CD14-positive monocyte (primary cell): ENCODE data around the gene TMEM92. TPM values are rescaled to one million over a fixed set of nuclear protein-coding genes. Genes with fewer than 3 reads are reported as not detected.

Experiments used
- DNase-seq, 3 donors: peaks; one replicate each; pipeline ENCODE4 v3.0.0-alpha.2; 2011 to 2022
- H2AFZ ChIP-seq: 2 replicates; pipeline ENCODE4 v1.6.0; 2012; ENCODE audit warnings: mild to moderate bottlenecking, low read depth, low read length, inconsistent platforms; ENCODE audit not compliant: insufficient read depth, poor library complexity, severe bottlenecking
- H3K27ac ChIP-seq, 2 donors: 1 replicate in 1 of 2; 2 replicates in 1 of 2; pipeline ENCODE4 v1.5.1; 2012 to 2013; ENCODE audit warnings: low read length in 2 of 2, control low read depth in 1 of 2, inconsistent platforms in 1 of 2, low read depth in 1 of 2, mild to moderate bottlenecking in 1 of 2
- H3K27me3 ChIP-seq, 2 donors: one replicate each; pipeline versions ENCODE4 v1.6.0 to v1.6.1; 2011 to 2013; ENCODE audit warnings: low read length in 2 of 2; ENCODE audit not compliant: control insufficient read depth in 2 of 2, insufficient read depth in 2 of 2
- H3K36me3 ChIP-seq, 2 donors: replicated peaks in 1 of 2; 1 replicate in 1 of 2; 2 replicates in 1 of 2; pipeline versions ENCODE4 v1.5.1 to v1.6.1; 2012 to 2013; ENCODE audit warnings: low read length in 2 of 2, control low read depth in 1 of 2, inconsistent platforms in 1 of 2, mild to moderate bottlenecking in 1 of 2; ENCODE audit not compliant: insufficient read depth in 2 of 2, control insufficient read depth in 1 of 2
- H3K4me1 ChIP-seq, 2 donors: 1 replicate in 1 of 2; 2 replicates in 1 of 2; pipeline versions ENCODE4 v1.5.1 to v1.6.1; 2012 to 2013; ENCODE audit warnings: low read length in 2 of 2, control low read depth in 1 of 2, inconsistent platforms in 1 of 2, mild to moderate bottlenecking in 1 of 2, moderate library complexity in 1 of 2; ENCODE audit not compliant: insufficient read depth in 2 of 2, control insufficient read depth in 1 of 2
- H3K4me2 ChIP-seq: replicated peaks from 2 replicates; pipeline ENCODE3; 2012; ENCODE audit warnings: low read length, moderate library complexity, mild to moderate bottlenecking; ENCODE audit not compliant: poor library complexity, severe bottlenecking; ENCODE audit errors: extremely low read depth
- H3K4me3 ChIP-seq, 3 experiments: fragments of 200-600 bp in 1 of 3; sonication (generic) in 1 of 3; replicated peaks in 1 of 3; 1 replicate in 2 of 3; 2 replicates in 1 of 3; pipeline ENCODE4 v1.5.1; 2011 to 2013; ENCODE audit warnings: low read length in 3 of 3, mild to moderate bottlenecking in 3 of 3, control low read depth in 2 of 3, low read depth in 2 of 3, inconsistent platforms in 1 of 3, moderate library complexity in 1 of 3
- H3K79me2 ChIP-seq: 2 replicates; pipeline ENCODE4 v1.6.0; 2012; ENCODE audit warnings: mild to moderate bottlenecking, control low read depth, inconsistent platforms, low read length, moderate library complexity; ENCODE audit not compliant: insufficient read depth
- H3K9ac ChIP-seq: 2 replicates; pipeline ENCODE4 v1.6.0; 2017; ENCODE audit warnings: low read length, mild to moderate bottlenecking; ENCODE audit not compliant: insufficient read depth, poor library complexity, severe bottlenecking
- H3K9me3 ChIP-seq, 2 donors: replicated peaks in 1 of 2; 1 replicate in 1 of 2; 2 replicates in 1 of 2; pipeline versions ENCODE4 v1.5.1 to v1.6.1; 2012 to 2013; ENCODE audit warnings: low read length in 2 of 2, control low read depth in 1 of 2; ENCODE audit not compliant: control insufficient read depth in 1 of 2, insufficient read depth in 1 of 2
- H4K20me1 ChIP-seq: 2 replicates; pipeline ENCODE4 v1.6.0; 2012; ENCODE audit warnings: mild to moderate bottlenecking, low read length, control low read depth, moderate library complexity; ENCODE audit not compliant: insufficient read depth
- H3K27ac Mint-ChIP-seq, 7 donors: one replicate each; pipeline ENCODE4 v1.8.0; 2020; ENCODE audit warnings: mild to moderate bottlenecking in 7 of 7, mixed read lengths in 7 of 7, moderate library complexity in 6 of 7, inconsistent platforms in 2 of 7
- H3K27me3 Mint-ChIP-seq, 3 donors: one replicate each; pipeline ENCODE4 v1.8.0; 2021 to 2022; ENCODE audit warnings: low read depth in 3 of 3, mild to moderate bottlenecking in 3 of 3, mixed read lengths in 3 of 3, moderate library complexity in 3 of 3, inconsistent platforms in 1 of 3
- H3K36me3 Mint-ChIP-seq, 2 donors: one replicate each; pipeline ENCODE4 v1.8.0; 2020; ENCODE audit warnings: mixed read lengths in 2 of 2, inconsistent platforms in 1 of 2, mild to moderate bottlenecking in 1 of 2
- H3K4me1 Mint-ChIP-seq: one replicate; pipeline ENCODE4 v1.8.0; 2020; ENCODE audit warnings: mild to moderate bottlenecking, mixed read lengths
- H3K4me3 Mint-ChIP-seq, 2 donors: one replicate each; pipeline ENCODE4 v1.8.0; 2020; ENCODE audit warnings: mild to moderate bottlenecking in 2 of 2, mixed read lengths in 2 of 2, moderate library complexity in 1 of 2
- H3K9me3 Mint-ChIP-seq, 7 donors: one replicate each; pipeline ENCODE4 v1.8.0; 2020 to 2022; ENCODE audit warnings: mixed read lengths in 7 of 7, mild to moderate bottlenecking in 6 of 7, moderate library complexity in 6 of 7, inconsistent platforms in 2 of 7
- WGBS: methylation state at CpG from one replicate; pipeline ENCODE4 v1.1.5; 2013; ENCODE audit warnings: missing lambda C conversion rate; ENCODE audit not compliant: insufficient coverage; 5-methylcytosine and 5-hydroxymethylcytosine counted together
- intact Hi-C, 2 donors: fragments of 100-400 bp; cut with micrococcal nuclease; formaldehyde crosslinking; loops; one replicate each; pipeline versions ENCODE4 v1.15.0 to v1.15.1; 2023
- polyA plus RNA-seq, 3 donors: library from polyadenylated mRNA; depleted of rRNA in 1 of 3; unstranded in 2 of 3; stranded (reverse) in 1 of 3; fragments of 300-500 nt in 2 of 3; fragments of >200 nt in 1 of 3; fragmentation: Illumina TruSeq in 2 of 3; gene quantifications; 1 replicate in 2 of 3; 2 replicates in 1 of 3; pipeline ENCODE4 v1.2.3, GENCODE V29; 2012 to 2021
- TF ChIP-seq, protein P1 (sequence below): fragments of 200-600 bp; IDR thresholded peaks from one replicate; pipeline ENCODE4 v1.8.0; 2022; ENCODE audit warnings: antibody characterized with exemption, mild to moderate bottlenecking

The TMEM92 gene
- polyA plus RNA-seq, 3 donors, result not detected

DNA sequence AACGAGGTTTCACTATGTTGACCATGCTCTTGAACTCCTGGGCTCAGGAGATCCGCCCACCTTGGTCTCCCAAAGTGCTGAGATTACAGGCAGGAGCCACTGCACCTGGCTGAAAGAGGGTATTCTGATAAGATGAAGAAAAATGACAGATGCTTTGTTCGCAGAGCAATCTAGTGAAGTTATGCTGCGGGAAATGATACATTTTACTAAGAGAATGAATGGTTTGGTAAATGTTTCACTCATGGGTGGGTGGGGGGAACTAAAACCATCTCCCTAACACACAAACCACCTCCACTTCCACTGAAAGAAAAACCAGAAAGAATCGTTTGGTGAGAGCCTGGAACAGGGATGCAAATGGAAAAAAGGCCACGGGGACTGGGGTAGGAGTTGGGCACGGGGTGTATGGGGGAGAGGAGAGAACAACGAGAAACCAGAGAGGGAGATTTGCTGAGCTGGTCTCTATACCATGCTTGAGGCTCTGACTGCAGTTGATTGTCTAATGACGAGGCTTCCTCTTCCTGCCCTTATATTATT is 52.6 kb downstream of the TMEM92 start:
- no peak overlapping the region for H3K4me2 ChIP-seq
- no peaks in the 10 kb centered on the region for H3K36me3 ChIP-seq
- no peak overlapping the region for H3K4me3 ChIP-seq
- Mint-ChIP-seq H3K4me3 (no peak overlapping the region), H3K4me1 (peaks cover 6% of the 10 kb centered on the region), H3K9me3 (no peaks in the 10 kb centered on the region), H3K27me3 (peaks cover 0 to 3% (median 2%) of the 10 kb centered on the region in 3 donors), H3K27ac (no peak overlapping the region), H3K36me3 (no peaks in the 10 kb centered on the region)
- no peak overlapping the region for H2AFZ ChIP-seq
- no peaks in the 10 kb centered on the region for H4K20me1 ChIP-seq
- no peaks in the 10 kb centered on the region for H3K27me3 ChIP-seq
- no peaks in the 10 kb centered on the region for H3K79me2 ChIP-seq
- no peak overlapping the region for H3K9ac ChIP-seq
- TF ChIP-seq, protein P1, sequence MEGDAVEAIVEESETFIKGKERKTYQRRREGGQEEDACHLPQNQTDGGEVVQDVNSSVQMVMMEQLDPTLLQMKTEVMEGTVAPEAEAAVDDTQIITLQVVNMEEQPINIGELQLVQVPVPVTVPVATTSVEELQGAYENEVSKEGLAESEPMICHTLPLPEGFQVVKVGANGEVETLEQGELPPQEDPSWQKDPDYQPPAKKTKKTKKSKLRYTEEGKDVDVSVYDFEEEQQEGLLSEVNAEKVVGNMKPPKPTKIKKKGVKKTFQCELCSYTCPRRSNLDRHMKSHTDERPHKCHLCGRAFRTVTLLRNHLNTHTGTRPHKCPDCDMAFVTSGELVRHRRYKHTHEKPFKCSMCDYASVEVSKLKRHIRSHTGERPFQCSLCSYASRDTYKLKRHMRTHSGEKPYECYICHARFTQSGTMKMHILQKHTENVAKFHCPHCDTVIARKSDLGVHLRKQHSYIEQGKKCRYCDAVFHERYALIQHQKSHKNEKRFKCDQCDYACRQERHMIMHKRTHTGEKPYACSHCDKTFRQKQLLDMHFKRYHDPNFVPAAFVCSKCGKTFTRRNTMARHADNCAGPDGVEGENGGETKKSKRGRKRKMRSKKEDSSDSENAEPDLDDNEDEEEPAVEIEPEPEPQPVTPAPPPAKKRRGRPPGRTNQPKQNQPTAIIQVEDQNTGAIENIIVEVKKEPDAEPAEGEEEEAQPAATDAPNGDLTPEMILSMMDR, result no peak
- 100% methylated on average over 2 of the region's 9 CpGs for WGBS
- no peak for DNase-seq
- intact Hi-C loops, result no loop called here
- no peaks in the 10 kb centered on the region for H3K9me3 ChIP-seq
- no peak overlapping the region for H3K27ac ChIP-seq
- H3K4me1 ChIP-seq, result no peaks in the 10 kb centered on the region

DNA sequence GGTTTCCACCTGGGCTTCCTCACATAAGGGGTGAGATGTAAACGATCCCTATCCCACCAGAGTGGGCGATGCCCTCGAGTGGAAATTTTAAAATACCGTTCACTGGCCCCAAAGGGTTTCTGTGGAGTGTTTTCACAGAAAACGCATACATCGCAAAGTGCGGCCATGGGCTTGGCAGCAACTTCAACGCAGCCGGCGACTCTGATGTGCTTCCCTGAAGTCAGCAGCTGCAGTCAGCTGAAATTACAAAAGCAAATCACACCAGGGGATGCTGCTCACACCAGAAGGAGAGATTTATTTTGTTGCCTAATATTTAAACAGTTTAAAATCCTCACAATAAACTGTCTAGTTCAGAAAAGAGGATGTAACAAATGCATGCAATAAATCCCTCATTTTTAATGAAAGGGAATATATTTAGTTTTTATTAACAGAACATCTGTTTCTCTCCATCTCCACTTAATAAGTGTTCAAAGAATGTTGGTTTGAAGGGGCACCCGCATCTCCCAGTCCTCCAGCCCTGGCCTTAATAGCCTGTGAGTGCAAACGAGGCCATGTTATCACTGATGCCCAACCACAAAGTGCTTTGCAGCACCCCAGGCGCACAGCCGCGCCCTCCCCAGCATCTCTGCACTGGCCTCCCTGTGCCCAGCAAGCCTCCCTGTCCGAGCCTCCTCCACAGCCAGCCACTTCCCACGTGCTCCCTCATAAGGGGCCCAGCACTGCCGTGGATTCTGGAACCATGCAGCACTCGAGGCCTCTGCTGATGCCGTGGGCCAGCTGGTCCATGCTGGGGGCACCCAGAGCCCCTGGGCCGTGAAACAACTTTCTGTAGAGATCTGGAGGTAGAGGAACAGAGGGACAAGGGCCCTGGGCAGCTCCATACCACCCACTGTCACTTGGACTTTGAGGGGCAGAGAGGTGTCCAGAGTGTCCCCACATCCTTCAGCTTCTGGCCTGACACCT is 54.4 kb downstream of the TMEM92 start:
- Histone ChIP-seq H3K27me3 (no peaks in the 10 kb centered on the region), H3K4me1 (peaks cover 6 to 9% of the 10 kb centered on the region in 2 donors), H3K9me3 (no peaks in the 10 kb centered on the region), H3K27ac (no peak overlapping the region), H2AFZ (no peak overlapping the region), H4K20me1 (no peaks in the 10 kb centered on the region), H3K4me3 (no peak overlapping the region), H3K79me2 (no peaks in the 10 kb centered on the region), H3K4me2 (no peak overlapping the region), H3K36me3 (no peaks in the 10 kb centered on the region), H3K9ac (no peak overlapping the region)
- DNase-seq, result no peak
- no peaks in the 10 kb centered on the region for H3K9me3 Mint-ChIP-seq
- TF ChIP-seq, protein P1, result no peak
- peaks cover 16% of the 10 kb centered on the region for H3K4me1 Mint-ChIP-seq
- WGBS, result 87% methylated on average over 17 of the region's 21 CpGs
- peaks cover 2 to 5% (median 3%) of the 10 kb centered on the region in 3 donors for H3K27me3 Mint-ChIP-seq
- no peak overlapping the region for H3K27ac Mint-ChIP-seq
- H3K4me3 Mint-ChIP-seq, result no peak overlapping the region
- intact Hi-C loops, result no loop called here
- no peaks in the 10 kb centered on the region for H3K36me3 Mint-ChIP-seq
